Right cardiac atrium (tissue), 5 donors: ENCODE results near the gene TAF5L. TPM values are rescaled to one million over a fixed set of nuclear protein-coding genes. Genes with fewer than 3 reads are reported as not detected.

Experiments
- ATAC-seq, 2 donors: fragments of 200-7000 bp; cut with Tn5 transposase; one replicate each; pipeline versions ENCODE4 v1.8.0 to v1.9.1; 2020; ENCODE audit warnings: moderate library complexity in 2 of 2, mild to moderate bottlenecking in 1 of 2
- DNase-seq, 3 donors: peaks; one replicate each; pipeline ENCODE4 v3.0.0-alpha.2; 2020
- H3K27ac ChIP-seq: one replicate; pipeline ENCODE4 v1.5.1; 2013; ENCODE audit warnings: mild to moderate bottlenecking, low read length, control low read depth, moderate library complexity
- H3K27me3 ChIP-seq: one replicate; pipeline ENCODE4 v1.6.1; 2013; ENCODE audit not compliant: control insufficient read depth, insufficient read depth
- H3K4me1 ChIP-seq: one replicate; pipeline ENCODE4 v1.6.1; 2013; ENCODE audit warnings: low read length; ENCODE audit not compliant: control insufficient read depth, insufficient read depth
- H3K4me3 ChIP-seq: one replicate; pipeline ENCODE4 v1.5.1; 2013; ENCODE audit warnings: low read length, control low read depth
- H3K9me3 ChIP-seq: one replicate; pipeline ENCODE4 v1.6.1; 2013; ENCODE audit warnings: low read length; ENCODE audit not compliant: control insufficient read depth
- WGBS: extraction: QIAGEN DNeasy Blood & Tissue Kit; methylation state at CpG from one replicate; pipeline ENCODE4 v1.1.7; 2013; 5-methylcytosine and 5-hydroxymethylcytosine counted together
- intact Hi-C, 4 donors: fragments of 100-400 bp; cut with DNase I; formaldehyde crosslinking; loops; one replicate each; pipeline versions ENCODE4 v1.11.0 to v1.14.0; 2022 to 2023
- polyA plus RNA-seq: library from polyadenylated mRNA; stranded (reverse); fragments of 200-250 nt; gene quantifications from one replicate; pipeline ENCODE4 v1.2.3, GENCODE V29; 2013
- total RNA-seq, 4 donors: library from RNA; stranded (reverse); fragmentation: NEBNext Ultra II Directional; extraction: Animal tissue kit (Norgen Biotek cat#: 25700); gene quantifications; one replicate each; pipeline ENCODE4 v1.2.1, GENCODE V29; 2021
- donor health status: healthy with polysubstance abuse.
- donor health status: DM: no; HTN: yes; CAD: no.
- donor health status: DM: no; HTN: no; CAD: no.
- donor health status: DM: no; HTN: yes; CAD: no; lungs with severe emphysema.
- donor health status: DM: yes; HTN: yes; CAD: no.

The TAF5L gene
- total and polyA plus RNA-seq, 5 donors: 6.9 to 19.2 (median 12.0) TPM

DNA sequence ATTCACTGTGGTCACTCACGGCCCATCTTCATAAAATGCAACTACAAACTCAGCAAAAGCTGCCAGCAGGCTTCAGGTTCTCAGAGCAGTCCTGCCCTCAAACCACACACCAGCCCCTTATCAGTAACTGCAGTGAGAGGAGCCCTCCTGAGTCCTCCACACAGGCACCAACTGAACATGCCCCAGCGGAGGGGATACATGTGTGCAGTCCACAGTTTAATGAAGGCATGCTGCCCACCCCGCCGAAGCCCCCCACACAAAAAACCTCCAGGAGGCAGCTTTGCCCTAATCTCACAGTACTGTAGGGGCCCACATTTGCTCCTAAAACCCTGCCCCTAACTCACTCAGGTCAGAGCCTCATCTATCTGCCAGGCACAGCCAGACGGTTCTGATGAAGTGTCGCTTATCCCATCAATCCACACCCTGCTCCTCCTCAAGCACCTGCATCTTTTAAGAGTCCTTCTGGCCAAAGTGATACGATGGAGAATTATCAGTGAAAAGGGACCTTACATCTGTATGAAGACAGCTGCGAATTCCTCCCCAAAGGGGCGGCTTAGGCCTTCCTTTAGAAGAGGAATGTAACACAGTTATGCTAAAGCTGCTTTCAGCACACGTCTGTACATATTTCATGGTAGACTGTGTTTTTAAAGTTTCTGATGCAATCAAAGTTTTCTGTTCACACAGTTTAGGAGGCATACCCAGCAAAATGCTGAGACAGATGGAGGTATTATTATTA lies 70.9 kb downstream of the TAF5L start:
- H3K27me3 ChIP-seq: no peaks in the 10 kb centered on the region
- H3K9me3 ChIP-seq: no peaks in the 10 kb centered on the region
- ATAC-seq (no peak), DNase-seq (no peak)
- 65% methylated on average over 10 of the region's 10 CpGs for WGBS
- no peak overlapping the region for H3K27ac ChIP-seq
- peaks cover 7% of the 10 kb centered on the region for H3K4me1 ChIP-seq
- no peak overlapping the region for H3K4me3 ChIP-seq
- intact Hi-C loops: loop anchor here in 3 of 4 donors (5.0 to 10.0 kb wide), 2 partner anchors 70 to 72 kb away; partner anchors contain the start of genes TAF5L (in 3 of the 3) and URB2 (in 3 of the 3)

DNA sequence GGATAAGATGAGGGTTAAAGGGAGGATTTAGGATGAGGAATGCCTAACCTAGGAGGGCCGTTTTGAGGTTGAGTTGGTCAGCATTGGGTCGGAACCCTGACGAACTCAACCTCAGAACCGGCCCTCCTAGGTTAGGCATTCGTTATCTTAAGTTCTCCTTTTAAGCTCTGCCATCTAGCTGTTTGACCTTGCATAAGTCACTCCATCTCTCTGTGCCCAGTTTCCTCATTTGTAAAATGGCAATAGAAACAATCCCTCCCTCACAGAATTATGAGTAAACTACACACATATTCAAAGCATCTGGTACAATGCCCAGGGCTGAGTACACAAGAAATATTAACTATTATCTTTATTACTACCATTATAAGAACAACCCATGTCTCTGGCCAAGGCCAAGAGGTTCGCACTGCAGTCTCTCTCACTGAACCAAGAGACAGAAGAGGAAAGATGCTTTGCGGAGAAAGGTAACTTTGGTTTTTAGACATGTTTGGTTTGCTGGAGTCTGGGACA lies 72.2 kb downstream of the TAF5L start:
- DNase-seq (no peak), ATAC-seq (no peak)
- H3K27ac ChIP-seq: no peak overlapping the region
- intact Hi-C loops: loop anchor here in 1 of 4 donors (10.0 kb wide), 1 partner anchor 71 kb away; the partner anchor contains the start of genes TAF5L and URB2
- no peaks in the 10 kb centered on the region for H3K9me3 ChIP-seq
- no peak overlapping the region for H3K4me3 ChIP-seq
- 93% methylated on average over 7 of the region's 7 CpGs for WGBS
- H3K4me1 ChIP-seq: peaks cover 6% of the 10 kb centered on the region
- H3K27me3 ChIP-seq: no peaks in the 10 kb centered on the region

DNA sequence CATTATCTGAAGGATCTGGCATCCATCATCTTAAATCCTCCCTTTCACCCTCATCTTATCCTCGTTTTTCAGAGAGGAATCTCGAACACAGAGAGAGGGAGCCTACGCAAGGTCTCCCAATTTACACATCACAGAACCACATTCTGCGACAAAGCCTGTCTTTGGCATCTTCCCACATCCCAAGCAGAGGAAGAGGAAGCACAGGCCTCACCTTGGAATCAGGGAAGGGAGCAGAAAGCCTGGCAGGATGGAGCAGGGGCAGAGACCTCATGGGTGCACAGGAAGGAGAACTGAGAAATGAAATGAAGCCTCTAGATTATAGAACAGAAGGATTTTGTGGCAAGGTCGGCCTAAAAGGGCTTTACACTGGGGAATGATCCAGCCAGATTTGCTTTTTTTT lies 73.2 kb downstream of the TAF5L start:
- Histone ChIP-seq H3K27ac (no peak overlapping the region), H3K4me3 (no peak overlapping the region), H3K9me3 (no peaks in the 10 kb centered on the region), H3K27me3 (no peaks in the 10 kb centered on the region), H3K4me1 (peaks cover 6% of the 10 kb centered on the region)
- ATAC-seq (no peak), DNase-seq (no peak)
- intact Hi-C loops: loop anchor here in 1 of 4 donors (10.0 kb wide), 1 partner anchor 72 kb away; the partner anchor contains the start of genes TAF5L and URB2
- 71% methylated on average over 5 of the region's 5 CpGs for WGBS

- peaks cover 3% of the 10 kb centered on the region for H3K4me1 ChIP-seq
- H3K27me3 ChIP-seq: no peaks in the 10 kb centered on the region
- H3K4me3 ChIP-seq: no peak overlapping the region
- no peak overlapping the region for H3K27ac ChIP-seq
- WGBS: 64% methylated on average over 3 of the region's 3 CpGs
- intact Hi-C loops: loop anchor here in 1 of 4 donors (10.0 kb wide), 1 partner anchor 74 kb away; the partner anchor contains the start of genes TAF5L and URB2
- no peaks in the 10 kb centered on the region for H3K9me3 ChIP-seq
- DNase-seq (no peak), ATAC-seq (no peak)
Measured at GRCh38 chr1:229550812-229551567, 74.9 kb downstream of the TAF5L start.

DNA sequence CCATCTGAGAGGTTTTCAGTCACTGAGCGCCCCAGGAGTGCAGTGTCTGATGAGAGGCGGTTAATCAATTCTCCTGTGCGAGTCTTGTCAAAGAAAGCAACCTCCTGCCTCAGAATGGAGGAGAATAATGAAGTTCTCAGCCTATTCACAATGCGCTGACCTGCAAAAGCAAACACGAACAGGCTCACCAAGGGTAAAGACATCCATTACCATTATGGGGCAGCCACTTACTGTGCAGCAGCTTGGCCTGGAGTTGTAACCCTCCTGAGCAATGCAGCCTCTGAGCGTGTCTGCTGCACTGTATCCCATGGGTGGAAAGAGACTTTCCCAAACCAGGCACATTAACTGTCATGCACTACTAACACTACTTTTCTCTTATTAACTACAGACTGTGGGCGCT lies 78.4 kb downstream of the TAF5L start:
- Histone ChIP-seq H3K27ac (no peak overlapping the region), H3K4me1 (no peaks in the 10 kb centered on the region), H3K27me3 (no peaks in the 10 kb centered on the region), H3K9me3 (no peaks in the 10 kb centered on the region), H3K4me3 (no peak overlapping the region)
- ATAC-seq: no peak
- WGBS: 95% methylated on average over 7 of the region's 7 CpGs
- no peak for DNase-seq
- intact Hi-C loops: no loop called here

DNA sequence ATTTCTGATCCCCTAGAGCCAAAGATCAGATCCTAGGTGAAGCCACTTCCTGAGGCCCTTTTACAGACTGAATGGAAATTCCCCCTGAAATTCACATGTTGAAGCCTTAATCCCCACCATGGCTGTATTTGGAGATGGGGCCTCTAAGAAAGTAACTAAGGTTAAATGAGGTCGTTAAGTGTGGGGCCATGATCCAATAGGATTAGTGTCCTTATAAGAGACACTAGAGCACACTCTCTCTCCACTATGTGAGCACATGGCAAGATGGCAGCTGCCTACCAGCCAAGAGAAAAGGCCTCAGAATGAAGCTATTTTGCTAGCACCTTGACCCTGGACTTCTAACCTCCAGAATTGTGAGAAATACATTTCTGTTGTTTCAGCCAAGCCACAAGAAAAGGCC lies 81.3 kb downstream of the TAF5L start:
- no peaks in the 10 kb centered on the region for H3K4me1 ChIP-seq
- ATAC-seq (no peak), DNase-seq (no peak)
- intact Hi-C loops: no loop called here
- no peak overlapping the region for H3K27ac ChIP-seq
- no peak overlapping the region for H3K4me3 ChIP-seq
- H3K9me3 ChIP-seq: no peaks in the 10 kb centered on the region
- H3K27me3 ChIP-seq: no peaks in the 10 kb centered on the region
- 95% methylated on average over 1 of the region's 1 CpG for WGBS

Other genes starting within 250 kb of the TAF5L start
- 100 to 1,000 TPM in 3 of 4 donors, 10 to 100 TPM in 1; 54.5 to 833 (median 171) TPM for gene ACTA1, start 192.0 kb downstream of the TAF5L start, total RNA-seq
- 1,262 TPM for gene ACTA1, start 192.0 kb downstream of the TAF5L start, polyA plus RNA-seq
- 10 to 100 TPM; 27.7 to 32.6 (median 29.9) TPM for gene NUP133, start 117.8 kb downstream of the TAF5L start, total RNA-seq
- gene NUP133, start 117.8 kb downstream of the TAF5L start, polyA plus RNA-seq: 11.8 TPM
- gene ABCB10, start 67.4 kb downstream of the TAF5L start, total RNA-seq: 10 to 100 TPM in 3 of 4 donors, 1 to 10 TPM in 1; 9.7 to 15.5 (median 11.5) TPM
- 5.4 TPM for gene ABCB10, start 67.4 kb downstream of the TAF5L start, polyA plus RNA-seq
- 1 to 10 TPM; 3.5 to 7.5 (median 4.2) TPM for gene URB2, start 125 bp upstream of the TAF5L start, total RNA-seq
- 1.9 TPM for gene URB2, start 125 bp upstream of the TAF5L start, polyA plus RNA-seq